ENCODE results near the gene PLEKHO2. TPM values are rescaled to one million over a fixed set of nuclear protein-coding genes. Genes with fewer than 3 reads are reported as not detected.

PLEKHO2 gene
- total RNA-seq, 1 experiment from 2014 or later, result 2.0 TPM

- Mint-ChIP-seq H3K4me3 (ENCODE audit: unreplicated experiment) (no peak overlapping the region), H3K27ac (ENCODE audit: low read depth, unreplicated experiment) (no peak overlapping the region), H3K4me1 (ENCODE audit: insufficient read depth, unreplicated experiment) (peaks cover 6% of the 10 kb centered on the region), H3K36me3 (ENCODE audit: insufficient read depth, unreplicated experiment) (no peaks in the 10 kb centered on the region), H3K9me3 (ENCODE audit: unreplicated experiment) (no peaks in the 10 kb centered on the region), H3K27me3 (ENCODE audit: insufficient read depth, unreplicated experiment) (no peaks in the 10 kb centered on the region)
- POLR2A ChIA-PET, result no interaction called here
- no TSS peak for BruUV-seq (replicated peaks)
- TF ChIP-seq, protein P1, sequence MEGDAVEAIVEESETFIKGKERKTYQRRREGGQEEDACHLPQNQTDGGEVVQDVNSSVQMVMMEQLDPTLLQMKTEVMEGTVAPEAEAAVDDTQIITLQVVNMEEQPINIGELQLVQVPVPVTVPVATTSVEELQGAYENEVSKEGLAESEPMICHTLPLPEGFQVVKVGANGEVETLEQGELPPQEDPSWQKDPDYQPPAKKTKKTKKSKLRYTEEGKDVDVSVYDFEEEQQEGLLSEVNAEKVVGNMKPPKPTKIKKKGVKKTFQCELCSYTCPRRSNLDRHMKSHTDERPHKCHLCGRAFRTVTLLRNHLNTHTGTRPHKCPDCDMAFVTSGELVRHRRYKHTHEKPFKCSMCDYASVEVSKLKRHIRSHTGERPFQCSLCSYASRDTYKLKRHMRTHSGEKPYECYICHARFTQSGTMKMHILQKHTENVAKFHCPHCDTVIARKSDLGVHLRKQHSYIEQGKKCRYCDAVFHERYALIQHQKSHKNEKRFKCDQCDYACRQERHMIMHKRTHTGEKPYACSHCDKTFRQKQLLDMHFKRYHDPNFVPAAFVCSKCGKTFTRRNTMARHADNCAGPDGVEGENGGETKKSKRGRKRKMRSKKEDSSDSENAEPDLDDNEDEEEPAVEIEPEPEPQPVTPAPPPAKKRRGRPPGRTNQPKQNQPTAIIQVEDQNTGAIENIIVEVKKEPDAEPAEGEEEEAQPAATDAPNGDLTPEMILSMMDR (IDR thresholded peaks at IDR 0.05; ENCODE audit: unreplicated experiment), result no peak
- DNase-seq (ENCODE audit: unreplicated experiment), result peak; percentile 32
- CTCF ChIA-PET, result interaction anchor here (0.7 kb wide), 1 partner anchor 63 kb away, joined by 6 read pairs; no protein-coding TSS in a partner anchor
- intact Hi-C loops (cut with micrococcal nuclease), result no loop called here
Measured at GRCh38 chr15:64857421-64857820, 15.7 kb downstream of the PLEKHO2 start.

DNA sequence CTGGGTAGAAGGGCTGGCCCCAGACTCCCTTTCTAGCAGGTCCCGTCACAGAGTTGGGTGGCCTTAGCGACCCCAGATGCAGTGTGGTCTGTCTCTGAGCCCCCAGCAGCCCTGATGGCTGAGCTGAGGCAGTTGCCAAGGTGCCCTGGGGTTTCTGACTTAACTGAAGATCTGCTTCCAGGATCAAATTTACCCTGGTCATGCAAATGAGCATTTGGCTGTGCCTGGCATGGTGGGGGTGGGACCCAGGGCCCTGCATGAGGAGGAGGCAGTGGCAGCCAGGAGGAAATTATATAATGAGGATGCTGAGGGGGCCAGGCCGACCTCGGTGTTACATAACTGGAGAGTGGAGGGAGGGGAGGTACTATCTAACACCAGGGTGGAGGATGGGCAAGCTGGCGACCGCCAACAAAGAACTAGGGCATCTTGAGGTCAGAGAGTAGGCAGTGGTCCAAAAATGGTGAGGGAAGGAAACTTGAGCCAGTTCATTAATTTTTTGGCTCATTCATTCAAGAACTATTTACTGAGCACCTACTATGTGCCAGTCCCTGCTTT lies 16.4 kb downstream of the PLEKHO2 start:
- TF ChIP-seq, protein P1 (IDR thresholded peaks at IDR 0.05; ENCODE audit: unreplicated experiment), result no peak
- no peak for DNase-seq (ENCODE audit: unreplicated experiment)
- Mint-ChIP-seq H3K27me3 (ENCODE audit: insufficient read depth, unreplicated experiment) (no peaks in the 10 kb centered on the region), H3K4me1 (ENCODE audit: insufficient read depth, unreplicated experiment) (peaks cover 6% of the 10 kb centered on the region), H3K4me3 (ENCODE audit: unreplicated experiment) (no peak overlapping the region), H3K9me3 (ENCODE audit: unreplicated experiment) (no peaks in the 10 kb centered on the region), H3K27ac (ENCODE audit: low read depth, unreplicated experiment) (no peak overlapping the region), H3K36me3 (ENCODE audit: insufficient read depth, unreplicated experiment) (peaks cover 2% of the 10 kb centered on the region)
- ChIA-PET POLR2A (interaction anchor here (0.6 kb wide), 2 partner anchors 691 to 780 kb away, joined by 3 read pairs; no protein-coding TSS in a partner anchor), CTCF (interaction anchor here (0.7 kb wide), 1 partner anchor 62 kb away, joined by 6 read pairs; no protein-coding TSS in a partner anchor)
- intact Hi-C loops (cut with micrococcal nuclease), result no loop called here
- BruUV-seq (replicated peaks), result no TSS peak

DNA sequence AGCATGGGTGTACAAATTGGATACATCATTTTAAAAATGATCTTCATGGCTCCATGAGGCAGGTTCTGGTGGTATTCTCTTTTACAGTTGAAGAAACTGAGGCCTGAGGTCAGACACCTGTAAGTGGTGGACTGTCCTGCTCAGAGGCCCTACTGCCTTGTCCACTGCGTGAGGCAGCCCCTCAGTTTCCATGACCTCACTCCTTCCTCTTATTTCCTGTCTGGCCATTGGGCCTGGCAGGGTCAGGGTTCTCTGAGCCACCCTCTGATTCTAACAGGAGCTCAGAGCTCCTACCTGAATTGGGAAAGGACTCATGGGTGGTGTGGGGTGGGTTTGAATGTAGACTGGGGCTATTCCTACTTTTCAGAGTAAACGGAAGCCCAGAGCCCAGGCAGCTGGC lies 17.5 kb downstream of the PLEKHO2 start:
- no peak for DNase-seq (ENCODE audit: unreplicated experiment)
- CTCF ChIA-PET, result interaction anchor here (0.5 kb wide), 1 partner anchor 27 kb away, joined by 3 read pairs; no protein-coding TSS in a partner anchor
- intact Hi-C loops (cut with micrococcal nuclease), result no loop called here
- no peaks in the 10 kb centered on the region for H3K9me3 Mint-ChIP-seq (ENCODE audit: unreplicated experiment)
- H3K27ac Mint-ChIP-seq (ENCODE audit: low read depth, unreplicated experiment), result no peak overlapping the region
- H3K27me3 Mint-ChIP-seq (ENCODE audit: insufficient read depth, unreplicated experiment), result no peaks in the 10 kb centered on the region
- POLR2A ChIA-PET, result no interaction called here
- H3K4me1 Mint-ChIP-seq (ENCODE audit: insufficient read depth, unreplicated experiment), result peaks cover 5% of the 10 kb centered on the region
- H3K36me3 Mint-ChIP-seq (ENCODE audit: insufficient read depth, unreplicated experiment), result peaks cover 7% of the 10 kb centered on the region
- BruUV-seq (replicated peaks), result no TSS peak
- TF ChIP-seq, protein P1 (IDR thresholded peaks at IDR 0.05; ENCODE audit: unreplicated experiment), result no peak
- no peak overlapping the region for H3K4me3 Mint-ChIP-seq (ENCODE audit: unreplicated experiment)

DNA sequence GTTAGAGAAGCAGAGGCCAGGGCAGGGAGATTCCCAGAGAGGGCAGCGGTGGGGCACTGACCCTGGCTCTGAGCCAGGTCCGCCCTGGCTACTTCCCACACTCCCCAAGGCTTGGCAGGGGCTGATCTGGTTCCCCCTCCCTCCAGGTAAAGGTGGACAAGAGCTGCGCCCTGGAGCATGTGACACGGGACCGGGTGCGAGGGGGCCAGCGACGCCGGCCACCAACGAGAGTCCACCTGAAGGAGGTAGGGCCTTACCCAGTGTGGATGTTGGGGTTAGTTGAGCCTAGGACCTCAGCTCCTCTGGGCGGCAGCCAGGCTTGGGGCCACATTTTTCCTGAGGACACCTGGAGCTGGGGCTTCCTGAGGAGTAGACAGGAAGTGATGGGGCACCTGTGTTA lies 19.6 kb downstream of the PLEKHO2 start:
- no TSS peak for BruUV-seq (replicated peaks)
- intact Hi-C loops (cut with micrococcal nuclease), result no loop called here
- H3K9me3 Mint-ChIP-seq (ENCODE audit: unreplicated experiment), result no peaks in the 10 kb centered on the region
- H3K4me3 Mint-ChIP-seq (ENCODE audit: unreplicated experiment), result no peak overlapping the region
- H3K27ac Mint-ChIP-seq (ENCODE audit: low read depth, unreplicated experiment), result no peak overlapping the region
- H3K36me3 Mint-ChIP-seq (ENCODE audit: insufficient read depth, unreplicated experiment), result peaks cover 11% of the 10 kb centered on the region
- POLR2A ChIA-PET, result no interaction called here
- H3K4me1 Mint-ChIP-seq (ENCODE audit: insufficient read depth, unreplicated experiment), result no peaks in the 10 kb centered on the region
- CTCF ChIA-PET, result interaction anchor here (0.6 kb wide), 2 partner anchors 56 to 502 kb away, joined by 3 to 4 read pairs; no protein-coding TSS in a partner anchor
- H3K27me3 Mint-ChIP-seq (ENCODE audit: insufficient read depth, unreplicated experiment), result no peaks in the 10 kb centered on the region
- DNase-seq (ENCODE audit: unreplicated experiment), result no peak
- TF ChIP-seq, protein P1 (IDR thresholded peaks at IDR 0.05; ENCODE audit: unreplicated experiment), result no peak

All from MCF 10A (cell line).